GM23338 (cell line): ENCODE results near the gene DET1. TPM values are rescaled to one million over a fixed set of nuclear protein-coding genes. Genes with fewer than 3 reads are reported as not detected.

Experiments used
- ATAC-seq: fragments of 200-7000 bp; cut with Tn5 transposase; 3 replicates; pipeline ENCODE4 v1.9.1; 2020
- DNase-seq: peaks from one replicate; pipeline ENCODE4 v3.0.0-alpha.2; 2015; ENCODE audit warnings: low spot score
- H2AFZ ChIP-seq: fragments of 200-600 bp; sonication (generic); 2 replicates; pipeline ENCODE4 v1.8.0; 2016; ENCODE audit warnings: antibody characterized with exemption, mild to moderate bottlenecking, moderate library complexity
- H3F3A ChIP-seq: fragments of 200-600 bp; sonication (generic); replicated peaks from 2 replicates; pipeline ENCODE4 v1.8.0; 2017; ENCODE audit warnings: antibody characterized with exemption, mixed run types, low read depth
- H3K27ac ChIP-seq: fragments of 200-600 bp; sonication (generic); 2 replicates; pipeline ENCODE4 v1.6.1; 2016; ENCODE audit warnings: low read depth
- H3K27me3 ChIP-seq: fragments of 200-600 bp; sonication (generic); 2 replicates; pipeline ENCODE4 v1.8.0; 2016; ENCODE audit warnings: mild to moderate bottlenecking, mixed run types, moderate library complexity; ENCODE audit not compliant: insufficient read depth
- H3K36me3 ChIP-seq: fragments of 200-600 bp; sonication (generic); 2 replicates; pipeline ENCODE4 v1.8.0; 2016; ENCODE audit warnings: mild to moderate bottlenecking; ENCODE audit not compliant: insufficient read depth
- H3K4me1 ChIP-seq: fragments of 200-600 bp; sonication (generic); 2 replicates; pipeline ENCODE4 v1.8.0; 2016; ENCODE audit warnings: mild to moderate bottlenecking, moderate library complexity; ENCODE audit not compliant: insufficient read depth
- H3K4me2 ChIP-seq: fragments of 200-600 bp; sonication (generic); 2 replicates; pipeline ENCODE4 v1.7.1; 2017; ENCODE audit warnings: mixed run types
- H3K4me3 ChIP-seq: fragments of 200-600 bp; sonication (generic); 2 replicates; pipeline ENCODE4 v1.6.1; 2016; ENCODE audit warnings: mixed run types
- H3K79me2 ChIP-seq: fragments of 200-600 bp; sonication (generic); replicated peaks from 2 replicates; pipeline ENCODE4 v1.8.0; 2017; ENCODE audit warnings: mild to moderate bottlenecking; ENCODE audit not compliant: insufficient read depth
- H3K9me2 ChIP-seq: fragments of 200-600 bp; sonication (generic); 2 replicates; pipeline ENCODE4 v1.8.0; 2017; ENCODE audit not compliant: insufficient read depth
- H4K20me1 ChIP-seq: fragments of 200-600 bp; sonication (generic); replicated peaks from 2 replicates; pipeline ENCODE4 v1.8.0; 2017; ENCODE audit warnings: mild to moderate bottlenecking; ENCODE audit not compliant: insufficient read depth
- H3K27ac Mint-ChIP-seq: 2 replicates; pipeline ENCODE4 v1.8.0; 2020; ENCODE audit warnings: inconsistent platforms, mild to moderate bottlenecking, moderate library complexity, mixed read lengths
- H3K27me3 Mint-ChIP-seq: 3 replicates; pipeline ENCODE4 v1.8.0; 2022; ENCODE audit warnings: low read depth, mild to moderate bottlenecking, moderate library complexity, mixed read lengths, inconsistent platforms; ENCODE audit not compliant: insufficient read depth, poor library complexity
- H3K36me3 Mint-ChIP-seq: 3 replicates; pipeline ENCODE4 v1.8.0; 2021; ENCODE audit warnings: low read depth, mild to moderate bottlenecking, inconsistent platforms, moderate library complexity, mixed read lengths
- H3K4me1 Mint-ChIP-seq: 3 replicates; pipeline ENCODE4 v1.8.0; 2020; ENCODE audit warnings: mild to moderate bottlenecking, inconsistent platforms, mixed read lengths
- H3K4me3 Mint-ChIP-seq: 3 replicates; pipeline ENCODE4 v1.8.0; 2021; ENCODE audit warnings: moderate library complexity, mild to moderate bottlenecking, inconsistent platforms, mixed read lengths
- H3K9me3 Mint-ChIP-seq: 3 replicates; pipeline ENCODE4 v1.8.0; 2020; ENCODE audit warnings: moderate library complexity, mild to moderate bottlenecking, inconsistent platforms, mixed read lengths
- CREB1 ChIP-seq: fragments of 250-450 bp; sonication (Bioruptor Pico); IDR thresholded peaks from 2 replicates; pipeline ENCODE4 v1.5.0; 2020; ENCODE audit warnings: low read depth, mild to moderate bottlenecking, moderate library complexity
- ETS1 ChIP-seq: IDR thresholded peaks from 2 replicates; pipeline ENCODE4 v1.6.1; 2016; ENCODE audit warnings: antibody characterized with exemption
- EZH2 ChIP-seq: fragments of 200-600 bp; sonication (generic); IDR thresholded peaks from one replicate; pipeline ENCODE4 v1.8.0; 2017; ENCODE audit warnings: antibody characterized with exemption, mild to moderate bottlenecking, low read depth; ENCODE audit not compliant: unreplicated experiment
- EZH2phosphoT487 ChIP-seq: fragments of 200-600 bp; sonication (generic); IDR thresholded peaks from one replicate; pipeline ENCODE4 v1.8.1; 2018; ENCODE audit warnings: antibody characterized with exemption; ENCODE audit not compliant: unreplicated experiment
- JUNB ChIP-seq: IDR thresholded peaks from one replicate; pipeline ENCODE4 v1.6.1; 2016; ENCODE audit warnings: antibody characterized with exemption; ENCODE audit not compliant: unreplicated experiment
- NANOG ChIP-seq: IDR thresholded peaks from 2 replicates; pipeline ENCODE4 v1.6.1; 2016; ENCODE audit warnings: antibody characterized with exemption, borderline replicate concordance
- POLR2AphosphoS5 ChIP-seq: IDR thresholded peaks from 2 replicates; pipeline ENCODE4 v1.6.1; 2016; ENCODE audit warnings: antibody characterized with exemption, low read depth
- STAT1 ChIP-seq: IDR thresholded peaks from one replicate; pipeline ENCODE4 v1.6.1; 2016; ENCODE audit warnings: antibody characterized with exemption; ENCODE audit not compliant: unreplicated experiment
- ZNF114 ChIP-seq: fragments of 250-450 bp; sonication (Bioruptor Pico); IDR thresholded peaks from 2 replicates; pipeline ENCODE4 v1.5.0; 2020; ENCODE audit warnings: mild to moderate bottlenecking, moderate library complexity
- ZNF331 ChIP-seq: fragments of 250-450 bp; sonication (Bioruptor Pico); IDR thresholded peaks from 2 replicates; pipeline ENCODE4 v1.5.0; 2020; ENCODE audit warnings: low read depth, mild to moderate bottlenecking, moderate library complexity
- long read RNA-seq: library from polyadenylated mRNA; unstranded; transcript quantifications from one replicate; pipeline ENCODE4 v2.0.0, GENCODE V29; 2020; ENCODE audit not compliant: unreplicated experiment
- polyA plus RNA-seq: library from polyadenylated mRNA; unstranded; fragments of >200 nt; fragmentation: Nextera tagmentation; extraction: Ambion mirVana; gene quantifications from 2 replicates; pipeline ENCODE4 v1.2.1, GENCODE V29; 2016
- total RNA-seq: library from RNA; depleted of rRNA; stranded (reverse); fragments of >200 nt; shearing (Covaris generic); gene quantifications from 2 replicates; pipeline ENCODE4 v1.2.3, GENCODE V29; 2014; rRNA removed
- TF ChIP-seq, protein P1 (sequence below), 2 experiments: fragments of 200-600 bp in 1 of 2; sonication (generic) in 1 of 2; conservative IDR thresholded peaks; 2 replicates each; pipeline versions ENCODE4 v1.5.1 to v1.6.1; 2016 to 2017; ENCODE audit warnings: antibody characterized with exemption in 2 of 2, low read depth in 2 of 2, mild to moderate bottlenecking in 2 of 2, moderate library complexity in 1 of 2
- TF ChIP-seq, protein P2 (sequence below): IDR thresholded peaks from one replicate; pipeline ENCODE4 v1.6.1; 2018; ENCODE audit warnings: antibody characterized with exemption; ENCODE audit not compliant: unreplicated experiment
- TF ChIP-seq, protein P3 (sequence below): fragments of 250-450 bp; sonication (Bioruptor Pico); IDR thresholded peaks from 2 replicates; pipeline ENCODE4 v1.5.0; 2020; ENCODE audit warnings: mild to moderate bottlenecking, moderate library complexity

The DET1 gene
- total RNA-seq (6.6 and 8.6 TPM in 2 replicates), polyA plus RNA-seq (4.2 and 5.5 TPM in 2 replicates)
- long read RNA-seq, partial matches to known transcripts, result 0 of 4 reads
- long read RNA-seq, other reads (novel, unspliced or antisense), result 3 of 4 reads

GRCh38 chr15:88546248-88547129, at the start of gene DET1:
DET1 (minus strand) TSS chr15:88546681; CDS start chr15:88531705, 14,976 bp downstream.
- Histone ChIP-seq H3F3A (no peaks in the 10 kb centered on the region), H3K79me2 (no peaks in the 10 kb centered on the region), H3K4me2 (peak within 1 kb of the TSS; percentile 90), H3K27ac (peak within 1 kb of the TSS; percentile 100), H3K9me2 (peaks cover 4% of the 10 kb centered on the region; the same call in 1 of the 2 replicates), H3K27me3 (no peaks in the 10 kb centered on the region), H3K4me1 (peaks cover 17% of the 10 kb centered on the region), H2AFZ (peak within 1 kb of the TSS; percentile 93), H3K4me3 (peak within 1 kb of the TSS; percentile 83), H4K20me1 (no peaks in the 10 kb centered on the region), H3K36me3 (no peaks in the 10 kb centered on the region)
- Mint-ChIP-seq H3K9me3 (peaks cover 3% of the 10 kb centered on the region), H3K4me3 (peak within 1 kb of the TSS; percentile 87), H3K4me1 (peaks cover 15% of the 10 kb centered on the region), H3K27me3 (no peaks in the 10 kb centered on the region), H3K27ac (peak within 1 kb of the TSS; percentile 95), H3K36me3 (peaks cover 7% of the 10 kb centered on the region; the same call in 2 of the 3 replicates)
- peak; percentile 86 for TF ChIP-seq ETS1
- TF ChIP-seq, protein P1, sequence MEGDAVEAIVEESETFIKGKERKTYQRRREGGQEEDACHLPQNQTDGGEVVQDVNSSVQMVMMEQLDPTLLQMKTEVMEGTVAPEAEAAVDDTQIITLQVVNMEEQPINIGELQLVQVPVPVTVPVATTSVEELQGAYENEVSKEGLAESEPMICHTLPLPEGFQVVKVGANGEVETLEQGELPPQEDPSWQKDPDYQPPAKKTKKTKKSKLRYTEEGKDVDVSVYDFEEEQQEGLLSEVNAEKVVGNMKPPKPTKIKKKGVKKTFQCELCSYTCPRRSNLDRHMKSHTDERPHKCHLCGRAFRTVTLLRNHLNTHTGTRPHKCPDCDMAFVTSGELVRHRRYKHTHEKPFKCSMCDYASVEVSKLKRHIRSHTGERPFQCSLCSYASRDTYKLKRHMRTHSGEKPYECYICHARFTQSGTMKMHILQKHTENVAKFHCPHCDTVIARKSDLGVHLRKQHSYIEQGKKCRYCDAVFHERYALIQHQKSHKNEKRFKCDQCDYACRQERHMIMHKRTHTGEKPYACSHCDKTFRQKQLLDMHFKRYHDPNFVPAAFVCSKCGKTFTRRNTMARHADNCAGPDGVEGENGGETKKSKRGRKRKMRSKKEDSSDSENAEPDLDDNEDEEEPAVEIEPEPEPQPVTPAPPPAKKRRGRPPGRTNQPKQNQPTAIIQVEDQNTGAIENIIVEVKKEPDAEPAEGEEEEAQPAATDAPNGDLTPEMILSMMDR (conservative IDR thresholded peaks at IDR 0.05; ENCODE audit: low read depth in 2 of 2), result peak; percentile 70 to 91
- TF ChIP-seq ZNF114 (CRISPR knock-in tag), result peak; percentile 92; the same call in 1 of the 2 replicates
- TF ChIP-seq, protein P2, sequence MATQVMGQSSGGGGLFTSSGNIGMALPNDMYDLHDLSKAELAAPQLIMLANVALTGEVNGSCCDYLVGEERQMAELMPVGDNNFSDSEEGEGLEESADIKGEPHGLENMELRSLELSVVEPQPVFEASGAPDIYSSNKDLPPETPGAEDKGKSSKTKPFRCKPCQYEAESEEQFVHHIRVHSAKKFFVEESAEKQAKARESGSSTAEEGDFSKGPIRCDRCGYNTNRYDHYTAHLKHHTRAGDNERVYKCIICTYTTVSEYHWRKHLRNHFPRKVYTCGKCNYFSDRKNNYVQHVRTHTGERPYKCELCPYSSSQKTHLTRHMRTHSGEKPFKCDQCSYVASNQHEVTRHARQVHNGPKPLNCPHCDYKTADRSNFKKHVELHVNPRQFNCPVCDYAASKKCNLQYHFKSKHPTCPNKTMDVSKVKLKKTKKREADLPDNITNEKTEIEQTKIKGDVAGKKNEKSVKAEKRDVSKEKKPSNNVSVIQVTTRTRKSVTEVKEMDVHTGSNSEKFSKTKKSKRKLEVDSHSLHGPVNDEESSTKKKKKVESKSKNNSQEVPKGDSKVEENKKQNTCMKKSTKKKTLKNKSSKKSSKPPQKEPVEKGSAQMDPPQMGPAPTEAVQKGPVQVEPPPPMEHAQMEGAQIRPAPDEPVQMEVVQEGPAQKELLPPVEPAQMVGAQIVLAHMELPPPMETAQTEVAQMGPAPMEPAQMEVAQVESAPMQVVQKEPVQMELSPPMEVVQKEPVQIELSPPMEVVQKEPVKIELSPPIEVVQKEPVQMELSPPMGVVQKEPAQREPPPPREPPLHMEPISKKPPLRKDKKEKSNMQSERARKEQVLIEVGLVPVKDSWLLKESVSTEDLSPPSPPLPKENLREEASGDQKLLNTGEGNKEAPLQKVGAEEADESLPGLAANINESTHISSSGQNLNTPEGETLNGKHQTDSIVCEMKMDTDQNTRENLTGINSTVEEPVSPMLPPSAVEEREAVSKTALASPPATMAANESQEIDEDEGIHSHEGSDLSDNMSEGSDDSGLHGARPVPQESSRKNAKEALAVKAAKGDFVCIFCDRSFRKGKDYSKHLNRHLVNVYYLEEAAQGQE, result no peak
- TF ChIP-seq ZNF331 (CRISPR knock-in tag), result no peak
- peak; percentile 74 for TF ChIP-seq POLR2AphosphoS5
- TF ChIP-seq EZH2, result no peak
- TF ChIP-seq NANOG, result no peak
- TF ChIP-seq, protein P3, sequence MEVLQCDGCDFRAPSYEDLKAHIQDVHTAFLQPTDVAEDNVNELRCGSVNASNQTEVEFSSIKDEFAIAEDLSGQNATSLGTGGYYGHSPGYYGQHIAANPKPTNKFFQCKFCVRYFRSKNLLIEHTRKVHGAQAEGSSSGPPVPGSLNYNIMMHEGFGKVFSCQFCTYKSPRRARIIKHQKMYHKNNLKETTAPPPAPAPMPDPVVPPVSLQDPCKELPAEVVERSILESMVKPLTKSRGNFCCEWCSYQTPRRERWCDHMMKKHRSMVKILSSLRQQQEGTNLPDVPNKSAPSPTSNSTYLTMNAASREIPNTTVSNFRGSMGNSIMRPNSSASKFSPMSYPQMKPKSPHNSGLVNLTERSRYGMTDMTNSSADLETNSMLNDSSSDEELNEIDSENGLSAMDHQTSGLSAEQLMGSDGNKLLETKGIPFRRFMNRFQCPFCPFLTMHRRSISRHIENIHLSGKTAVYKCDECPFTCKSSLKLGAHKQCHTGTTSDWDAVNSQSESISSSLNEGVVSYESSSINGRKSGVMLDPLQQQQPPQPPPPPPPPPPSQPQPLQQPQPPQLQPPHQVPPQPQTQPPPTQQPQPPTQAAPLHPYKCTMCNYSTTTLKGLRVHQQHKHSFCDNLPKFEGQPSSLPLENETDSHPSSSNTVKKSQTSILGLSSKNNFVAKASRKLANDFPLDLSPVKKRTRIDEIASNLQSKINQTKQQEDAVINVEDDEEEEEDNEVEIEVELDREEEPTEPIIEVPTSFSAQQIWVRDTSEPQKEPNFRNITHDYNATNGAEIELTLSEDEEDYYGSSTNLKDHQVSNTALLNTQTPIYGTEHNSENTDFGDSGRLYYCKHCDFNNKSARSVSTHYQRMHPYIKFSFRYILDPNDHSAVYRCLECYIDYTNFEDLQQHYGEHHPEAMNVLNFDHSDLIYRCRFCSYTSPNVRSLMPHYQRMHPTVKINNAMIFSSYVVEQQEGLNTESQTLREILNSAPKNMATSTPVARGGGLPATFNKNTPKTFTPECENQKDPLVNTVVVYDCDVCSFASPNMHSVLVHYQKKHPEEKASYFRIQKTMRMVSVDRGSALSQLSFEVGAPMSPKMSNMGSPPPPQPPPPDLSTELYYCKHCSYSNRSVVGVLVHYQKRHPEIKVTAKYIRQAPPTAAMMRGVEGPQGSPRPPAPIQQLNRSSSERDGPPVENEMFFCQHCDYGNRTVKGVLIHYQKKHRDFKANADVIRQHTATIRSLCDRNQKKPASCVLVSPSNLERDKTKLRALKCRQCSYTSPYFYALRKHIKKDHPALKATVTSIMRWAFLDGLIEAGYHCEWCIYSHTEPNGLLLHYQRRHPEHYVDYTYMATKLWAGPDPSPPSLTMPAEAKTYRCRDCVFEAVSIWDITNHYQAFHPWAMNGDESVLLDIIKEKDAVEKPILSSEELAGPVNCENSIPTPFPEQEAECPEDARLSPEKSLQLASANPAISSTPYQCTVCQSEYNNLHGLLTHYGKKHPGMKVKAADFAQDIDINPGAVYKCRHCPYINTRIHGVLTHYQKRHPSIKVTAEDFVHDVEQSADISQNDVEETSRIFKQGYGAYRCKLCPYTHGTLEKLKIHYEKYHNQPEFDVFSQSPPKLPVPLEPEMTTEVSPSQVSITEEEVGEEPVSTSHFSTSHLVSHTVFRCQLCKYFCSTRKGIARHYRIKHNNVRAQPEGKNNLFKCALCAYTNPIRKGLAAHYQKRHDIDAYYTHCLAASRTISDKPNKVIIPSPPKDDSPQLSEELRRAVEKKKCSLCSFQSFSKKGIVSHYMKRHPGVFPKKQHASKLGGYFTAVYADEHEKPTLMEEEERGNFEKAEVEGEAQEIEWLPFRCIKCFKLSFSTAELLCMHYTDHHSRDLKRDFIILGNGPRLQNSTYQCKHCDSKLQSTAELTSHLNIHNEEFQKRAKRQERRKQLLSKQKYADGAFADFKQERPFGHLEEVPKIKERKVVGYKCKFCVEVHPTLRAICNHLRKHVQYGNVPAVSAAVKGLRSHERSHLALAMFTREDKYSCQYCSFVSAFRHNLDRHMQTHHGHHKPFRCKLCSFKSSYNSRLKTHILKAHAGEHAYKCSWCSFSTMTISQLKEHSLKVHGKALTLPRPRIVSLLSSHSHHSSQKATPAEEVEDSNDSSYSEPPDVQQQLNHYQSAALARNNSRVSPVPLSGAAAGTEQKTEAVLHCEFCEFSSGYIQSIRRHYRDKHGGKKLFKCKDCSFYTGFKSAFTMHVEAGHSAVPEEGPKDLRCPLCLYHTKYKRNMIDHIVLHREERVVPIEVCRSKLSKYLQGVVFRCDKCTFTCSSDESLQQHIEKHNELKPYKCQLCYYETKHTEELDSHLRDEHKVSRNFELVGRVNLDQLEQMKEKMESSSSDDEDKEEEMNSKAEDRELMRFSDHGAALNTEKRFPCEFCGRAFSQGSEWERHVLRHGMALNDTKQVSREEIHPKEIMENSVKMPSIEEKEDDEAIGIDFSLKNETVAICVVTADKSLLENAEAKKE, result no peak
- no peak for TF ChIP-seq JUNB
- TF ChIP-seq EZH2phosphoT487, result no peak
- no peak for TF ChIP-seq STAT1
- TF ChIP-seq CREB1 (CRISPR knock-in tag), result peak; percentile 65
- ATAC-seq (peak; percentile 99), DNase-seq (peak; percentile 97)
